IMR-90 (cell line): ENCODE measurements around the gene ORC6. TPM values are rescaled to one million over a fixed set of nuclear protein-coding genes. Genes with fewer than 3 reads are reported as not detected.

ENCODE experiments used
- ATAC-seq: fragments of 200-7000 bp; cut with Tn5 transposase; 2 replicates; pipeline ENCODE4 v1.9.1; 2020; ENCODE audit warnings: low read depth, mild to moderate bottlenecking, moderate library complexity
- BruUV-seq: library from RNA; stranded (reverse); fragments of 400-500 nt; replicated peaks from 2 replicates; lab custom pipeline; 2021; lab: Mats Ljungman, UMichigan
- CTCF ChIA-PET: fragments of 300-600 bp; formaldehyde crosslinking; extraction: SDS; loops from one replicate; lab custom pipeline; 2021; ENCODE audit warnings: antibody characterized with exemption; lab: Yijun Ruan, JAX
- POLR2A ChIA-PET: fragments of 300-600 bp; sonication (Branson Sonifier 250); formaldehyde crosslinking; loops from one replicate; lab custom pipeline; 2022; ENCODE audit warnings: antibody characterized with exemption; ENCODE audit not compliant: unreplicated experiment; lab: Charles Lee
- DNase-seq: peaks from one replicate; pipeline ENCODE4 v3.0.0; 2013
- H2AFZ ChIP-seq: replicated peaks from 2 replicates; pipeline ENCODE3; 2013; ENCODE audit warnings: low read length, mild to moderate bottlenecking; ENCODE audit not compliant: poor library complexity
- H2AK5ac ChIP-seq: 2 replicates; pipeline ENCODE4 v1.6.1; 2013; ENCODE audit warnings: low read depth, low read length, inconsistent platforms
- H2AK9ac ChIP-seq: replicated peaks from 2 replicates; pipeline ENCODE3; 2013; ENCODE audit warnings: mild to moderate bottlenecking, low read depth, low read length, moderate library complexity; ENCODE audit not compliant: poor library complexity
- H2BK120ac ChIP-seq: 2 replicates; pipeline ENCODE4 v1.6.1; 2013; ENCODE audit warnings: low read depth, low read length, inconsistent platforms
- H2BK15ac ChIP-seq: 3 replicates; pipeline ENCODE4 v1.6.1; 2013; ENCODE audit warnings: low read depth, low read length, inconsistent platforms
- H2BK20ac ChIP-seq: 2 replicates; pipeline ENCODE4 v1.6.1; 2013; ENCODE audit warnings: low read depth, mild to moderate bottlenecking, inconsistent platforms, low read length, moderate library complexity
- H2BK5ac ChIP-seq: 2 replicates; pipeline ENCODE4 v1.6.1; 2013; ENCODE audit warnings: mild to moderate bottlenecking, low read depth, low read length, inconsistent platforms; ENCODE audit not compliant: poor library complexity, severe bottlenecking
- H3K14ac ChIP-seq: replicated peaks from 2 replicates; pipeline ENCODE4 v1.6.1; 2013; ENCODE audit warnings: low read depth, low read length, inconsistent platforms
- H3K18ac ChIP-seq: 2 replicates; pipeline ENCODE4 v1.6.1; 2013; ENCODE audit warnings: low read depth, low read length, control low read depth
- H3K23ac ChIP-seq: 2 replicates; pipeline ENCODE4 v1.6.1; 2013; ENCODE audit warnings: low read depth, low read length, inconsistent platforms
- H3K27ac ChIP-seq: 2 replicates; pipeline ENCODE4 v1.5.1; 2013; ENCODE audit warnings: mild to moderate bottlenecking, control low read depth, low read length; ENCODE audit not compliant: insufficient read depth
- H3K27me3 ChIP-seq: 2 replicates; pipeline ENCODE4 v1.6.1; 2013; ENCODE audit warnings: low read length; ENCODE audit not compliant: control insufficient read depth, insufficient read depth
- H3K36me3 ChIP-seq: 2 replicates; pipeline ENCODE4 v1.6.1; 2013; ENCODE audit warnings: low read length, mixed read lengths; ENCODE audit not compliant: control insufficient read depth, insufficient read depth
- H3K4ac ChIP-seq: 2 replicates; pipeline ENCODE4 v1.6.1; 2013; ENCODE audit warnings: low read depth, low read length, inconsistent platforms
- H3K4me1 ChIP-seq: 2 replicates; pipeline ENCODE4 v1.6.1; 2013; ENCODE audit warnings: low read length, mixed read lengths; ENCODE audit not compliant: control insufficient read depth, insufficient read depth
- H3K4me2 ChIP-seq: 2 replicates; pipeline ENCODE4 v1.6.1; 2013; ENCODE audit warnings: low read depth, mild to moderate bottlenecking, control low read depth, low read length, moderate library complexity
- H3K4me3 ChIP-seq: 2 replicates; pipeline ENCODE4 v1.5.1; 2013; ENCODE audit warnings: low read depth, mild to moderate bottlenecking, control low read depth, low read length, moderate library complexity; ENCODE audit not compliant: insufficient read depth
- H3K56ac ChIP-seq: 2 replicates; pipeline ENCODE4 v1.6.1; 2013; ENCODE audit warnings: low read length, inconsistent platforms; ENCODE audit not compliant: insufficient read depth; ENCODE audit errors: extremely low read depth
- H3K79me1 ChIP-seq, 2 experiments: 2 replicates each; pipeline ENCODE4 v1.6.1; 2013; ENCODE audit warnings: low read length in 2 of 2, inconsistent platforms in 1 of 2, low read depth in 1 of 2
- H3K9ac ChIP-seq: 2 replicates; pipeline ENCODE4 v1.6.1; 2013; ENCODE audit warnings: low read depth, low read length, control low read depth
- H3K9me1 ChIP-seq: 2 replicates; pipeline ENCODE4 v1.6.1; 2013; ENCODE audit warnings: low read length, inconsistent platforms; ENCODE audit not compliant: insufficient read depth
- H3K9me3 ChIP-seq: 2 replicates; pipeline ENCODE4 v1.6.1; 2013; ENCODE audit warnings: low read length; ENCODE audit not compliant: control insufficient read depth, insufficient read depth
- H4K20me1 ChIP-seq: 2 replicates; pipeline ENCODE4 v1.6.1; 2013; ENCODE audit warnings: low read length, inconsistent platforms; ENCODE audit not compliant: insufficient read depth
- H4K5ac ChIP-seq: 2 replicates; pipeline ENCODE4 v1.6.1; 2013; ENCODE audit warnings: mild to moderate bottlenecking, low read depth, low read length, control low read depth
- H4K8ac ChIP-seq, 2 experiments: 2 replicates each; pipeline ENCODE4 v1.6.1; 2013; ENCODE audit warnings: low read depth in 2 of 2, low read length in 2 of 2, control low read depth in 1 of 2, inconsistent platforms in 1 of 2
- H4K91ac ChIP-seq: 2 replicates; pipeline ENCODE4 v1.6.1; 2013; ENCODE audit warnings: low read depth, low read length, inconsistent platforms; ENCODE audit not compliant: insufficient read depth
- BHLHE40 ChIP-seq: fragments of 150-350 bp; IDR thresholded peaks from 2 replicates; pipeline ENCODE4 v1.6.1; 2016; ENCODE audit warnings: mild to moderate bottlenecking, low read depth, low read length
- CEBPB ChIP-seq: IDR thresholded peaks from 2 replicates; pipeline ENCODE4 v1.6.1; 2012; ENCODE audit warnings: low read depth, low read length, improper control_type of control experiment
- CHD1 ChIP-seq: IDR thresholded peaks from 2 replicates; pipeline ENCODE4 v1.6.1; 2012; ENCODE audit warnings: low read depth, low read length, improper control_type of control experiment
- CTCF ChIP-seq: conservative IDR thresholded peaks from 2 replicates; pipeline ENCODE4 v1.5.1; 2012; ENCODE audit warnings: mild to moderate bottlenecking, low read depth, low read length, improper control_type of control experiment
- ELK1 ChIP-seq: fragments of 150-350 bp; IDR thresholded peaks from 2 replicates; pipeline ENCODE4 v1.6.1; 2016; ENCODE audit warnings: low read depth, mild to moderate bottlenecking, low read length, moderate library complexity, borderline replicate concordance
- FOS ChIP-seq: fragments of 150-350 bp; IDR thresholded peaks from 2 replicates; pipeline ENCODE4 v1.6.1; 2016; ENCODE audit warnings: low read depth, low read length
- MAFK ChIP-seq: IDR thresholded peaks from 2 replicates; pipeline ENCODE4 v1.6.1; 2012; ENCODE audit warnings: low read depth, low read length, improper control_type of control experiment
- MAZ ChIP-seq: IDR thresholded peaks from 2 replicates; pipeline ENCODE4 v1.6.1; 2012; ENCODE audit warnings: low read depth, mild to moderate bottlenecking, low read length, improper control_type of control experiment, moderate library complexity, borderline replicate concordance
- MXI1 ChIP-seq: IDR thresholded peaks from 2 replicates; pipeline ENCODE4 v1.6.1; 2012; ENCODE audit warnings: low read depth, mild to moderate bottlenecking, low read length, moderate library complexity, borderline replicate concordance
- NFE2L2 ChIP-seq: fragments of 150-350 bp; IDR thresholded peaks from 2 replicates; pipeline ENCODE4 v1.6.1; 2016; ENCODE audit warnings: low read depth, mild to moderate bottlenecking, low read length
- POLR2A ChIP-seq: IDR thresholded peaks from 2 replicates; pipeline ENCODE4 v1.6.1; 2012; ENCODE audit warnings: mild to moderate bottlenecking, low read depth, low read length
- RAD21 ChIP-seq: IDR thresholded peaks from 2 replicates; pipeline ENCODE4 v1.6.1; 2012; ENCODE audit warnings: low read length, improper control_type of control experiment
- RCOR1 ChIP-seq: IDR thresholded peaks from 2 replicates; pipeline ENCODE4 v1.6.1; 2012; ENCODE audit warnings: mild to moderate bottlenecking, low read length, improper control_type of control experiment; ENCODE audit not compliant: insufficient replicate concordance
- RFX5 ChIP-seq: IDR thresholded peaks from 2 replicates; pipeline ENCODE4 v1.8.0; 2012; ENCODE audit warnings: low read depth, mild to moderate bottlenecking, low read length, moderate library complexity
- SMC3 ChIP-seq: fragments of 150-350 bp; IDR thresholded peaks from 2 replicates; pipeline ENCODE4 v1.6.1; 2016; ENCODE audit warnings: low read depth, mild to moderate bottlenecking, antibody characterized with exemption, low read length, moderate library complexity
- USF2 ChIP-seq: fragments of 150-350 bp; IDR thresholded peaks from 2 replicates; pipeline ENCODE4 v1.6.1; 2017; ENCODE audit warnings: mild to moderate bottlenecking, antibody characterized with exemption, low read length, low read depth
- WGBS, 2 experiments: methylation state at CpG; one replicate each; pipeline versions ENCODE4 v1.1.5 to v1.1.7; 2013; ENCODE audit warnings: missing lambda C conversion rate in 2 of 2; ENCODE audit not compliant: insufficient read length in 1 of 2; ENCODE audit errors: extremely low coverage in 2 of 2; 5-methylcytosine and 5-hydroxymethylcytosine counted together
- dilution Hi-C: fragments of 300-500 bp; cut with HindIII; formaldehyde crosslinking; loops from one replicate; pipeline ENCODE4 v1.14.3; 2018; ENCODE audit warnings: low sequenced_read_pairs; ENCODE audit not compliant: unreplicated experiment
- in situ Hi-C: fragments of 300-500 bp; cut with MboI; formaldehyde crosslinking; loops from 3 replicates; pipeline ENCODE4 v1.14.3; 2019; ENCODE audit warnings: low sequenced_read_pairs, inconsistent platforms, mixed read lengths
- intact Hi-C: fragments of 100-400 bp; cut with micrococcal nuclease; formaldehyde crosslinking; loops from 2 replicates; pipeline ENCODE4 v1.10.0; 2022
- polyA plus RNA-seq, 3 experiments: library from polyadenylated mRNA; depleted of rRNA; stranded (reverse); fragments of >200 nt; gene quantifications; 2 replicates each; pipeline ENCODE4 v1.2.3, GENCODE V29; 2012; ENCODE audit warnings: low replicate concordance in 1 of 3
- total RNA-seq: library from RNA; depleted of rRNA; stranded (reverse); fragments of >200 nt; gene quantifications from 2 replicates; pipeline ENCODE4 v1.2.3, GENCODE V29; 2012

ORC6 gene
- total and polyA plus RNA-seq, 2 of the 4 experiments (the other 2 are of a cell fraction), result 9.0 to 15.9 TPM

GRCh38 chr16:46693598-46693997 is 4.1 kb downstream of the ORC6 start:
- Histone ChIP-seq H3K36me3 (peaks cover 5% of the 10 kb centered on the region; the same call in 1 of the 2 replicates), H3K23ac (no peak overlapping the region), H2AK9ac (no peak overlapping the region), H4K8ac (no peak overlapping the region), H3K4me3 (no peak overlapping the region), H3K9me1 (no peaks in the 10 kb centered on the region), H4K91ac (no peak overlapping the region), H2BK120ac (no peak overlapping the region), H2AK5ac (no peak overlapping the region), H3K4me2 (no peak overlapping the region), H3K18ac (no peak overlapping the region), H3K4ac (no peak overlapping the region), H3K14ac (no peak overlapping the region), H3K9me3 (no peaks in the 10 kb centered on the region), H4K20me1 (peaks cover 19% of the 10 kb centered on the region), H3K56ac (no peak overlapping the region), H3K4me1 (peaks cover 2% of the 10 kb centered on the region; the same call in 1 of the 2 replicates), H3K9ac (no peak overlapping the region), H4K5ac (no peak overlapping the region), H2AFZ (no peak overlapping the region), H2BK5ac (no peak overlapping the region), H3K27ac (no peak overlapping the region), H3K79me1 (peaks cover 12 to 26% of the 10 kb centered on the region in 2 experiments), H2BK15ac (no peak overlapping the region), H3K27me3 (no peaks in the 10 kb centered on the region), H2BK20ac (no peak overlapping the region)
- intact Hi-C loops (loop anchor here (1.0 kb wide), 1 partner anchor 10 kb away; no protein-coding TSS in a partner anchor), dilution Hi-C loops (no loop called here), in situ Hi-C loops (no loop called here)
- CTCF ChIA-PET, result interaction anchor here (0.6 to 1.3 kb wide), 3 partner anchors 19 to 159 kb away, joined by 3 to 4 read pairs (median 4); no protein-coding TSS in a partner anchor
- DNase-seq, result no peak
- POLR2A ChIA-PET, result interaction anchor here (0.5 kb wide), 1 partner anchor 9 kb away, joined by 4 read pairs; no protein-coding TSS in a partner anchor
- ATAC-seq, result no peak
- no CpG with 5 or more reads among the region's 2 CpGs for WGBS, 2 experiments
- no TSS peak for BruUV-seq
- no peak for TF ChIP-seq BHLHE40
- no peak for TF ChIP-seq MAFK
- TF ChIP-seq RCOR1, result no peak
- no peak for TF ChIP-seq CEBPB
- no peak for TF ChIP-seq POLR2A
- no peak for TF ChIP-seq ELK1
- no peak for TF ChIP-seq FOS
- TF ChIP-seq NFE2L2, result no peak
- no peak for TF ChIP-seq RAD21
- no peak for TF ChIP-seq RFX5
- TF ChIP-seq MAZ, result no peak
- TF ChIP-seq CHD1, result no peak
- no peak for TF ChIP-seq CTCF
- no peak for TF ChIP-seq USF2
- no peak for TF ChIP-seq MXI1
- no peak for TF ChIP-seq SMC3
